Measurements from ENCODE around the gene DNM1. TPM values are rescaled to one million over a fixed set of nuclear protein-coding genes. Genes with fewer than 3 reads are reported as not detected.
A peak's percentile ranks its signal among the peaks of the same experiment; 100 is the strongest.

Gene DNM1
- total and polyA plus RNA-seq, 7 donors, result 1.1 to 5.4 (median 2.1) TPM

DNA sequence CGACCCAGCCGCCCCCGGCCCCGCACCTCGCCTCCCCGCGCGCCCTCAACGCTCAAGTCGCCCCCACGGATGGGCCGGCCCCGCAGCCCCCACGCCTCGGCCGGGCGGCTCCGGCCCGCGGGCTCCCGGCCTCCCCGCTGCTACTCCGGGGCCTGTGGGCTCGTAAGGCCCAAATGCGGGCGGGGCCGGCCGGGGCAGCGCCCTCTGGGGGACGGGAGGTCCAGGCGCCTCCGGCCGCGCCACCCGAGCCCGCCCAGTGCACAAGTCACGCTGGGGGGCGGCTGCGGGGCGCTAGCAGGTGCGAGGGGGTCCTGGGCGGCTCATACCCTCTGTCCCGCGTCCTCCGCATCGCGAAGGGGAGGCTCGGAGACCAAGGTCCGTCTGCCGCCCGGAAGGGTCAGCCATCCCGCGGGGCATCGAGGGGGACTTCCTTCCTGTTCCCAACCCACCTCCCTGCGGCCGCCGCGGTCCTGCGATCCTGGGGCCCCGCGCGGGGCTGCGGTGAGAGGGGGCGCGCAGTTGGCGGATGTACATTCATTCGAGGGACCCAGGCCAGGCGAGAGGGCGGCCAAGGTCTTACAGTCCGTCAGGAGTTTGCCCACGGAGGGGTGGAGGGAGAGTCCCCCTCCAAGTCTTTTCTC, 11.7 kb upstream of the DNM1 start, which contains the start of gene CIZ1:
CIZ1 (minus strand) TSS at position 167 of the 641 bp plus-strand sequence. CDS start 715 bp downstream, outside the sequence.
- peak; percentile 84 to 90 for DNase-seq
- H3K9me3 ChIP-seq, result no peaks in the 10 kb centered on the region
- WGBS, 3 donors, result 0 to 1% (median 0%) methylated on average over 33 to 71 of the region's 71 CpGs
- ATAC-seq, result peak; percentile 84 to 91 (median 88)
- H3K36me3 ChIP-seq (ENCODE audit: insufficient read depth in 1 of 2, low read depth in 1 of 2), result peaks cover 0 to 40% of the 10 kb centered on the region in 2 donors
- intact Hi-C loops (cut with DNase I), result loop anchor here in 1 of 2 donors (5.0 kb wide), 1 partner anchor 86 kb away; the partner anchor contains the start of genes GOLGA2 and SWI5
- H3K4me3 ChIP-seq, result peak within 1 kb of the TSS; percentile 89
- peak; percentile 74 for TF ChIP-seq CTCF (IDR thresholded peaks at IDR 0.05)
- H3K27ac ChIP-seq, result peak within 1 kb of the TSS; percentile 90
- peaks cover 16% of the 10 kb centered on the region for H3K4me1 ChIP-seq
- H3K27me3 ChIP-seq (ENCODE audit: insufficient read depth in 3 of 3, low read length in 2 of 3), result no peaks in the 10 kb centered on the region

- peak overlapping the region; percentile 90 for H3K27ac ChIP-seq
- DNase-seq, result peak; percentile 87 to 95
- H3K4me3 ChIP-seq, result peak overlapping the region; percentile 89
- intact Hi-C loops (cut with DNase I), result loop anchor here in 1 of 2 donors (5.0 kb wide), 1 partner anchor 85 kb away; the partner anchor contains the start of genes GOLGA2 and SWI5
- H3K4me1 ChIP-seq, result peaks cover 16% of the 10 kb centered on the region
- no peaks in the 10 kb centered on the region for H3K27me3 ChIP-seq (ENCODE audit: insufficient read depth in 3 of 3, low read length in 2 of 3)
- ATAC-seq, result peak; percentile 85 to 92 (median 90)
- TF ChIP-seq CTCF (IDR thresholded peaks at IDR 0.05), result peak; percentile 37
- 13 to 20% (median 17%) methylated on average over 54 to 56 of the region's 56 CpGs for WGBS, 3 donors
- H3K36me3 ChIP-seq (ENCODE audit: insufficient read depth in 1 of 2, low read depth in 1 of 2), result peaks cover 0 to 27% of the 10 kb centered on the region in 2 donors
- no peaks in the 10 kb centered on the region for H3K9me3 ChIP-seq
Measured at GRCh38 chr9:128192601-128193371, 10.4 kb upstream of the DNM1 start.

DNA sequence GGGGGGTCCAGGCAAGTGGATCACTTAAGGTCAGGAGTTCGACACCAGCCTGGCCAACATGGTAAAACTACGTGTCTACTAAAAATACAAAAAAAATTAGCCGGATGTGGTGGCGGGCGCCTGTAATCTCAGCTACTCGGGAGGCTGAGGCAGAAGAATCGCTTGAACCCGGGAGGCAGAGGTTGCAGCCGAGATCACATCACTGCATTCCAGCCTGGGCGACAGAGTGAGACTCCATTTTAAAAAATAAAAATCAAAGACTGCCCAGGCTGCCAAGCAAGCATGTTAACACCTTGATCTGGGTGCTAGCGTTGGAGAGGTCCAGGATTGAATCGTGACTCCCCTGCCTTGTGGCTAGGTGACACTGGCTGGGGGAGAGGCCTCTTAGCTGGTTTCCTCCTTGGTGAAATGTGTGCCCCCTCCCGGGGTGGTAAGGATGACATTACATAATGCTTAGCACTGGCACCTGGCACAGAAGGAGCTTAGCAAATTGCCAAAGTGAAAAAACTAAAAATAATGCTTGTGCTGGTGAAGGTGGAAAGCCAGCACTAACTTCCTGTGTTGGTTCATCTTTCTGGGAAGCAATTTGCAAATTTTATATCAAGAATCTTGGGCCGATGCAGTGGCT, 9.6 kb upstream of the DNM1 start:
- H3K27ac ChIP-seq, result peak overlapping the region; percentile 90
- H3K4me1 ChIP-seq, result peaks cover 16% of the 10 kb centered on the region
- no peak for DNase-seq
- no peak for TF ChIP-seq CTCF (IDR thresholded peaks at IDR 0.05)
- intact Hi-C loops (cut with DNase I), result loop anchor here in 1 of 2 donors (5.0 kb wide), 1 partner anchor 84 kb away; the partner anchor contains the start of genes GOLGA2 and SWI5
- peaks cover 0 to 19% of the 10 kb centered on the region in 2 donors for H3K36me3 ChIP-seq (ENCODE audit: insufficient read depth in 1 of 2, low read depth in 1 of 2)
- no peaks in the 10 kb centered on the region for H3K27me3 ChIP-seq (ENCODE audit: insufficient read depth in 3 of 3, low read length in 2 of 3)
- ATAC-seq, result no peak
- WGBS, 3 donors, result 75 to 84% (median 75%) methylated on average over 14 of the region's 14 CpGs
- no peaks in the 10 kb centered on the region for H3K9me3 ChIP-seq
- peak overlapping the region; percentile 89 for H3K4me3 ChIP-seq

- ATAC-seq, result no peak
- WGBS, 3 donors, result 82 to 83% (median 82%) methylated on average over 13 of the region's 13 CpGs
- Histone ChIP-seq H3K4me3 (no peak overlapping the region), H3K9me3 (no peaks in the 10 kb centered on the region), H3K36me3 (ENCODE audit: insufficient read depth in 1 of 2, low read depth in 1 of 2) (no peaks in the 10 kb centered on the region), H3K4me1 (peaks cover 4% of the 10 kb centered on the region), H3K27ac (no peak overlapping the region), H3K27me3 (ENCODE audit: insufficient read depth in 3 of 3, low read length in 2 of 3) (peaks cover 0 to 18% (median 7%) of the 10 kb centered on the region in 3 donors)
- intact Hi-C loops (cut with DNase I), result no loop called here
- TF ChIP-seq CTCF (IDR thresholded peaks at IDR 0.05), result no peak
- DNase-seq, result no peak
Measured at GRCh38 chr9:128201441-128202369, 1.5 kb upstream of the DNM1 start.
